Pancreas (tissue), 10 donors: ENCODE results near the gene FAT1. TPM values are rescaled to one million over a fixed set of nuclear protein-coding genes. Genes with fewer than 3 reads are reported as not detected.

Experiments
- ATAC-seq, 4 donors: fragments of 200-7000 bp; cut with Tn5 transposase; one replicate each; pipeline versions ENCODE4 v1.8.0 to v1.9.1; 2020; ENCODE audit warnings: mild to moderate bottlenecking in 4 of 4, moderate library complexity in 4 of 4
- DNase-seq, 6 donors: peaks; one replicate each; pipeline ENCODE4 v3.0.0-alpha.2; 2020
- FAIRE-seq: peaks from 2 replicates; lab custom pipeline; 2012; peaks lifted over from hg19 to GRCh38; lab: Jason Lieb, UNC
- H3K27ac ChIP-seq, 4 donors: fragments of 200-600 bp; sonication (generic); 1 replicate in 3 of 4; 2 replicates in 1 of 4; pipeline versions ENCODE4 v1.5.0 to v1.8.0; 2020
- H3K27me3 ChIP-seq, 4 donors: fragments of 200-600 bp; one replicate each; pipeline ENCODE4 v1.8.0; 2021
- H3K36me3 ChIP-seq, 3 donors: fragments of 200-600 bp; sonication (generic) in 1 of 3; one replicate each; pipeline versions ENCODE4 v1.5.0 to v1.8.0; 2020 to 2021
- H3K4me1 ChIP-seq, 3 donors: fragments of 200-600 bp; one replicate each; pipeline ENCODE4 v1.8.0; 2021
- H3K4me3 ChIP-seq, 4 donors: fragments of 200-600 bp; sonication (generic) in 2 of 4; one replicate each; pipeline versions ENCODE4 v1.5.0 to v1.8.0; 2020 to 2021
- H3K9me3 ChIP-seq, 4 donors: fragments of 200-600 bp; one replicate each; pipeline ENCODE4 v1.8.0; 2021
- WGBS, 2 donors: extraction: QIAGEN DNeasy Blood & Tissue Kit; methylation state at CpG; one replicate each; pipeline ENCODE4 v1.1.7; 2013; 5-methylcytosine and 5-hydroxymethylcytosine counted together
- intact Hi-C, 3 donors: fragments of 100-400 bp; cut with DNase I; formaldehyde crosslinking; loops; one replicate each; pipeline versions ENCODE4 v1.11.1 to v1.14.2; 2022
- polyA plus RNA-seq, 2 donors: library from polyadenylated mRNA; stranded (reverse); fragments of 200-250 nt; gene quantifications; one replicate each; pipeline ENCODE4 v1.2.3, GENCODE V29; 2013
- total RNA-seq, 6 donors: library from RNA; stranded (reverse); fragmentation: NEBNext Ultra II Directional in 4 of 6; extraction: Animal tissue kit (Norgen Biotek cat#: 25700) in 4 of 6; gene quantifications; one replicate each; pipeline versions ENCODE4 v1.2.1 to v1.2.4, GENCODE V29; 2021 to 2023
- TF ChIP-seq, protein P1 (sequence below), 4 donors: fragments of 200-600 bp; sonication (generic) in 3 of 4; IDR thresholded peaks; one replicate each; pipeline versions ENCODE4 v1.5.0 to v1.8.0; 2021; ENCODE audit warnings: antibody characterized with exemption in 4 of 4
- donor health status: healthy with polysubstance abuse.
- donor health status: DM: no; HTN: no; CAD: no; lungs with moderate emphysema.
- donor health status: DM: no; HTN: no; CAD: no.
- donor health status: control.
- donor health status: control.
- donor health status: Bipolar disorder and iron deficiency.
- donor health status: DM: yes; HTN: yes; CAD: no.
- donor health status: DM: no; HTN: no; CAD: no.
- donor health status: DM: no; HTN: no; CAD: no.
- donor health status: DM: yes; HTN: yes; CAD: no.

FAT1 gene
- total and polyA plus RNA-seq, 8 donors = 16.9 to 91.6 (median 59.3) TPM

DNA sequence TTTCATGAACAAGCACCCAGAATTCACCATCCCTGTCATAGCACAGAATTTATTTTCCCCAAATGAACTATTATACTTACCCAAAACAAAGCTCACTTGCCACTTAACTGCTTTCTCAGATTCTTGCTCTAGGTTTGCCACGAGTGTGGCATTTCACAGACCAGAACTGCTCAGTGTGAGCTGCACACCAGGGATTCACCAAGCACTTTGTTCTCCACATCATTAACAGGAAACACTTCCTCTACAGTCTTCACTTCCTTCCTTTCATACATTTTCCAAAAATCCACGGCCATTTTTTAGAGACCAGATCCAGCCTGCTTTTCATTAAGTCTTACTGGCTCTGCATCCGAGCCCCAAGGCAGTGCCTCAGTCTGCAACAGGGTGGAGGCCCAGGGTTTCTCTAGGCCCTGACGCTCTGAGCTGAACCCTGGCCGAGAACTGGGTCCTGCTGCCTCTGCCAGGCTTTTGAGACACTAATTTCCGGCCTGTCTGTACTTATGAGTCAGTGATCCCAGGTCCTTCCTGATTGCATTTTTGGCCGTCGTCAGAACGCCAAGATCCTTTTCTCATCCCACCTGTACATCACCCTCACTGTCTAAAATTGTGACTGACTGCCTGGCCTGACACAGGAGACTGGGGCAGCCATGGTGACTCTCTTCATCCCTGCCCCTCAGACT, 100.7 kb downstream of the FAT1 start:
- ATAC-seq (no peak), DNase-seq (no peak), FAIRE-seq (no peak)
- Histone ChIP-seq H3K9me3 (no peaks in the 10 kb centered on the region), H3K36me3 (peaks cover 0 to 10% (median 0%) of the 10 kb centered on the region in 3 donors), H3K4me1 (no peaks in the 10 kb centered on the region), H3K27me3 (no peaks in the 10 kb centered on the region), H3K4me3 (no peak overlapping the region), H3K27ac (no peak overlapping the region)
- WGBS, 2 donors = 90 to 92% methylated on average over 9 of the region's 9 CpGs
- TF ChIP-seq, protein P1, sequence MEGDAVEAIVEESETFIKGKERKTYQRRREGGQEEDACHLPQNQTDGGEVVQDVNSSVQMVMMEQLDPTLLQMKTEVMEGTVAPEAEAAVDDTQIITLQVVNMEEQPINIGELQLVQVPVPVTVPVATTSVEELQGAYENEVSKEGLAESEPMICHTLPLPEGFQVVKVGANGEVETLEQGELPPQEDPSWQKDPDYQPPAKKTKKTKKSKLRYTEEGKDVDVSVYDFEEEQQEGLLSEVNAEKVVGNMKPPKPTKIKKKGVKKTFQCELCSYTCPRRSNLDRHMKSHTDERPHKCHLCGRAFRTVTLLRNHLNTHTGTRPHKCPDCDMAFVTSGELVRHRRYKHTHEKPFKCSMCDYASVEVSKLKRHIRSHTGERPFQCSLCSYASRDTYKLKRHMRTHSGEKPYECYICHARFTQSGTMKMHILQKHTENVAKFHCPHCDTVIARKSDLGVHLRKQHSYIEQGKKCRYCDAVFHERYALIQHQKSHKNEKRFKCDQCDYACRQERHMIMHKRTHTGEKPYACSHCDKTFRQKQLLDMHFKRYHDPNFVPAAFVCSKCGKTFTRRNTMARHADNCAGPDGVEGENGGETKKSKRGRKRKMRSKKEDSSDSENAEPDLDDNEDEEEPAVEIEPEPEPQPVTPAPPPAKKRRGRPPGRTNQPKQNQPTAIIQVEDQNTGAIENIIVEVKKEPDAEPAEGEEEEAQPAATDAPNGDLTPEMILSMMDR (IDR thresholded peaks at IDR 0.05) = no peak
- intact Hi-C loops = no loop called here

GRCh38 chr4:186621959-186622553, 101.6 kb downstream of the FAT1 start:
- intact Hi-C loops = no loop called here
- no peaks in the 10 kb centered on the region for H3K4me1 ChIP-seq
- TF ChIP-seq, protein P1 (IDR thresholded peaks at IDR 0.05) = no peak
- no peak for ATAC-seq
- FAIRE-seq = no peak
- no peak for DNase-seq
- no peaks in the 10 kb centered on the region for H3K9me3 ChIP-seq
- H3K27ac ChIP-seq = no peak overlapping the region
- peaks cover 0 to 10% (median 0%) of the 10 kb centered on the region in 3 donors for H3K36me3 ChIP-seq
- H3K4me3 ChIP-seq = no peak overlapping the region
- H3K27me3 ChIP-seq = no peaks in the 10 kb centered on the region
- WGBS, 2 donors = 82 to 85% methylated on average over 9 of the region's 9 CpGs

DNA sequence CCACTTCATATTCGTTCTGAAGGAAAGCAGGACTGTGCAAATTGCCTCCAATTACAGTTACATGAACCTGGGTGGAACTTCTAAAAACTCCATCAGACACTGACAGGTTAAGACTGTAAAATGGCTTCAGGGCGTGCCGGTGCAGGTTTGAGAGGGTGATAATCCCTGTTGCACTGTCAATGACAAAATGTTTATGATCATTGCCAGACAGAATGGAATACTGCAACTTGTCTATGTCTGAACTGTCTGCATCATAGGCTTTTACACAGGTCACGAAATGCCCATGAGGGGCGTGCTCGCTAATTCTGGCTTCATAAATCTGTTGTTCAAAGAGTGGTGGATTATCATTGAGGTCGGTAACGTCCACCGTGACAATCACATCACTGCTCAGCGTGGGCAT, 104.6 kb downstream of the FAT1 start:
- Histone ChIP-seq H3K27ac (no peak overlapping the region), H3K9me3 (no peaks in the 10 kb centered on the region), H3K36me3 (peaks cover 0 to 15% (median 0%) of the 10 kb centered on the region in 3 donors), H3K27me3 (no peaks in the 10 kb centered on the region), H3K4me3 (no peak overlapping the region), H3K4me1 (no peaks in the 10 kb centered on the region)
- no peak for FAIRE-seq
- intact Hi-C loops = no loop called here
- no peak for DNase-seq
- 96 to 97% methylated on average over 10 of the region's 10 CpGs for WGBS, 2 donors
- ATAC-seq = no peak
- TF ChIP-seq, protein P1 (IDR thresholded peaks at IDR 0.05) = no peak

DNA sequence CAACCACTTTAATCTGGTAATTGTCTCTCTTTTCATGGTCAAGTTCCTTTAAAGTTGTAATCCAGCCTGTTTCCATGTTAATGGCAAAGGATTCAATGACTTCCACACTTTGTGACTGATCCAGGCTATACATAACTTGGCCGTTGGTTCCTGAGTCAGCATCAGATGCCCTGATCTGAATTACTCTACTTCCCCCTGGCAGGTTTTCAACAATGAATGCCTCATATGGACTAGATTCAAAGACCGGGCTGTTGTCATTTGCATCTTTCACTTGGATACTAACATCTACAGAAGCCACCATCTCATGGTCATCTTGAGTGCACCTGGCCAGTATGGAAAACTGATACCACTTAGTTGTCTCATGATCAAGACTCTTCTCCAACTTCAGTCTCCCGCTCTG, 105.7 kb downstream of the FAT1 start:
- WGBS, 2 donors = 93 to 94% methylated on average over 3 of the region's 3 CpGs
- FAIRE-seq = no peak
- Histone ChIP-seq H3K27ac (no peak overlapping the region), H3K9me3 (no peaks in the 10 kb centered on the region), H3K4me1 (no peaks in the 10 kb centered on the region), H3K36me3 (peaks cover 0 to 21% (median 0%) of the 10 kb centered on the region in 3 donors), H3K4me3 (no peak overlapping the region), H3K27me3 (no peaks in the 10 kb centered on the region)
- no peak for DNase-seq
- no peak for ATAC-seq
- TF ChIP-seq, protein P1 (IDR thresholded peaks at IDR 0.05) = no peak
- intact Hi-C loops = no loop called here

- Histone ChIP-seq H3K4me3 (no peak overlapping the region), H3K9me3 (no peaks in the 10 kb centered on the region), H3K36me3 (peaks cover 0 to 58% (median 17%) of the 10 kb centered on the region in 3 donors), H3K27me3 (no peaks in the 10 kb centered on the region), H3K4me1 (no peaks in the 10 kb centered on the region), H3K27ac (no peak overlapping the region)
- ATAC-seq = no peak
- WGBS, 2 donors = 92 to 100% methylated on average over 1 of the region's 1 CpG
- TF ChIP-seq, protein P1 (IDR thresholded peaks at IDR 0.05) = no peak
- no peak for DNase-seq
- intact Hi-C loops = no loop called here
- no peak for FAIRE-seq
These were observed 116.2 kb downstream of the FAT1 start for GRCh38 chr4:186607490-186607889.
